ENCODE measurements around the gene HEATR3.
"Not testable (repeated sequence)": the region's sequence is repeated elsewhere in the genome, so short reads cannot be mapped to it uniquely, and the experiment has no call there.

GRCh38 chr16:50132571-50132970 lies 66.8 kb downstream of the HEATR3 start:
- TF ChIP-seq CTCF (IDR thresholded peaks at IDR 0.05; ENCODE audit: low read depth, low read length, poor library complexity, severe bottlenecking); EZH2phosphoT487 (IDR thresholded peaks at IDR 0.05; ENCODE audit: borderline replicate concordance, low read length): not testable (repeated sequence)

Data from DOHH2 (cell line).